GM12878 (cell line): ENCODE measurements around the gene ZNF426. TPM values are rescaled to one million over a fixed set of nuclear protein-coding genes. Genes with fewer than 3 reads are reported as not detected.

Source experiments
- ATAC-seq: fragments of 200-7000 bp; cut with Tn5 transposase; 3 replicates; pipeline ENCODE4 v1.9.1; 2020; ENCODE audit warnings: mild to moderate bottlenecking, moderate library complexity
- BruUV-seq: library from RNA; stranded (reverse); fragments of 400-500 nt; replicated peaks from 2 replicates; lab custom pipeline; 2021; lab: Mats Ljungman, UMichigan
- CTCF ChIA-PET: fragments of 300-600 bp; sonication (Branson Sonifier 250); formaldehyde crosslinking; extraction: SDS; loops from one replicate; lab custom pipeline; 2021; ENCODE audit warnings: inconsistent platforms; lab: Yijun Ruan, JAX
- POLR2A ChIA-PET: fragments of 350-600 bp; formaldehyde crosslinking; extraction: SDS; loops from one replicate; lab custom pipeline; 2021; ENCODE audit warnings: inconsistent platforms; lab: Charles Lee
- RAD21 ChIA-PET: fragments of 300-600 bp; sonication (Branson Sonifier 250); formaldehyde crosslinking; loops from one replicate; lab custom pipeline; 2023; ENCODE audit warnings: antibody characterized with exemption; ENCODE audit not compliant: unreplicated experiment; lab: Charles Lee
- SMC1A ChIA-PET: fragments of 300-600 bp; sonication (Branson Sonifier 250); formaldehyde crosslinking; loops from one replicate; lab custom pipeline; 2023; ENCODE audit not compliant: unreplicated experiment, uncharacterized antibody; lab: Charles Lee
- DNase-seq: peaks from one replicate; pipeline ENCODE4 v3.0.0-alpha.2; 2011; ENCODE audit warnings: low read depth, low spot score
- FAIRE-seq: peaks from 3 replicates; lab custom pipeline; 2011; peaks lifted over from hg19 to GRCh38; lab: Jason Lieb, UNC
- H2AFZ ChIP-seq: 2 replicates; pipeline ENCODE4 v1.6.0; 2011; ENCODE audit warnings: low read depth, low read length, control low read depth; ENCODE audit not compliant: control insufficient read depth
- H3K27ac ChIP-seq: 2 replicates; pipeline ENCODE4 v1.5.1; 2011; ENCODE audit warnings: control low read depth; ENCODE audit not compliant: control insufficient read depth, insufficient read depth
- H3K27me3 ChIP-seq, 2 experiments: replicated peaks in 1 of 2; 2 replicates each; pipeline versions ENCODE4 v1.6.0 to v1.6.1; 2011; ENCODE audit warnings: low read length in 1 of 2; ENCODE audit not compliant: control insufficient read depth in 2 of 2, insufficient read depth in 2 of 2
- H3K36me3 ChIP-seq, 2 experiments: 2 replicates each; pipeline ENCODE4 v1.5.1; 2011; ENCODE audit warnings: low read length in 1 of 2; ENCODE audit not compliant: control insufficient read depth in 2 of 2, insufficient read depth in 2 of 2
- H3K4me1 ChIP-seq: 2 replicates; pipeline ENCODE4 v1.6.1; 2011; ENCODE audit warnings: mild to moderate bottlenecking, low read length, moderate library complexity, mixed read lengths; ENCODE audit not compliant: control insufficient read depth, insufficient read depth
- H3K4me2 ChIP-seq: 2 replicates; pipeline ENCODE4 v1.6.0; 2011; ENCODE audit warnings: control low read depth; ENCODE audit not compliant: control insufficient read depth, insufficient read depth
- H3K4me3 ChIP-seq: fragments of 200-600 bp; sonication (generic); 2 replicates; pipeline ENCODE4 v1.5.1; 2016
- H3K79me2 ChIP-seq: 2 replicates; pipeline ENCODE4 v1.6.0; 2011; ENCODE audit warnings: low read length; ENCODE audit not compliant: control insufficient read depth, insufficient read depth
- H3K9ac ChIP-seq: 2 replicates; pipeline ENCODE4 v1.8.0; 2011; ENCODE audit warnings: low read length, control low read depth, mixed read lengths; ENCODE audit not compliant: control insufficient read depth, insufficient read depth
- H3K9me3 ChIP-seq: replicated peaks from 3 replicates; pipeline ENCODE4 v1.5.1; 2011; ENCODE audit warnings: mild to moderate bottlenecking, low read length; ENCODE audit not compliant: control insufficient read depth, insufficient read depth
- H4K20me1 ChIP-seq: 2 replicates; pipeline ENCODE4 v1.6.0; 2011; ENCODE audit not compliant: control insufficient read depth, insufficient read depth
- ATF7 ChIP-seq: fragments of 450-650 bp; IDR thresholded peaks from 2 replicates; pipeline ENCODE4 v1.6.1; 2016; ENCODE audit warnings: low read depth, mild to moderate bottlenecking
- YY1 ChIP-seq: IDR thresholded peaks from 2 replicates; pipeline ENCODE4 v1.6.1; 2011; ENCODE audit warnings: low read depth, mild to moderate bottlenecking, low read length
- ZBTB4 ChIP-seq: fragments of 450-650 bp; formaldehyde crosslinking; IDR thresholded peaks from 2 replicates; pipeline ENCODE4 v1.4.0; 2022; ENCODE audit warnings: mild to moderate bottlenecking, moderate library complexity
- WGBS: methylation state at CpG from one replicate; pipeline ENCODE4 v1.1.6; 2016; ENCODE audit warnings: low lambda C conversion rate; ENCODE audit not compliant: insufficient replicate concordance, insufficient coverage; ENCODE audit errors: missing lambda C conversion rate; 5-methylcytosine and 5-hydroxymethylcytosine counted together
- in situ Hi-C: fragments of 300-500 bp; cut with MboI; formaldehyde crosslinking; loops from 9 replicates; pipeline ENCODE4 v1.14.3; 2018; ENCODE audit warnings: mixed read lengths
- intact Hi-C: fragments of 100-400 bp; cut with micrococcal nuclease; formaldehyde crosslinking; loops from one replicate; pipeline ENCODE4 v1.14.2; 2022; ENCODE audit not compliant: unreplicated experiment
- polyA plus RNA-seq, 11 experiments: library from polyadenylated mRNA; depleted of rRNA in 4 of 11; unstranded in 6 of 11; stranded (reverse) in 5 of 11; fragments of >200 nt; fragmentation: Nextera tagmentation in 4 of 11; fragmentation: Illumina TruSeq in 1 of 11; extraction: Ambion mirVana in 4 of 11; extraction: Trizol in 1 of 11; gene quantifications; 1 replicate in 1 of 11; 2 replicates in 10 of 11; pipeline versions ENCODE4 v1.2.1 to v1.2.3, GENCODE V29; 2011 to 2016; ENCODE audit warnings: inconsistent platforms in 2 of 11, missing spikeins in 2 of 11, low read depth in 1 of 11
- total RNA-seq, 4 experiments: library from RNA; depleted of rRNA in 3 of 4; stranded (reverse); fragments of >200 nt in 3 of 4; fragmentation: Illumina TruSeq in 1 of 4; extraction: Trizol in 1 of 4; gene quantifications; 2 replicates each; pipeline versions ENCODE4 v1.2.1 to v1.2.3, GENCODE V29; 2013 to 2021
- TF ChIP-seq, protein P1 (sequence below): IDR thresholded peaks from 2 replicates; pipeline ENCODE4 v1.6.1; 2012; ENCODE audit warnings: low read length, inconsistent platforms
- TF ChIP-seq, protein P2 (sequence below): IDR thresholded peaks from 2 replicates; pipeline ENCODE4 v1.6.1; 2012; ENCODE audit warnings: low read depth, low read length, improper control_type of control experiment

Gene ZNF426
- total and polyA plus RNA-seq, 10 of the 15 experiments (the other 5 are each of a cell fraction or from before 2014, with no cell fraction given) = 3.0 to 11.3 (median 6.8) TPM

- H3K9ac ChIP-seq = no peak overlapping the region
Measured at GRCh38 chr19:9531933-9532332, 6.5 kb downstream of the ZNF426 start.

More at GRCh38 chr19:9531933-9532332, 6.5 kb downstream of the ZNF426 start:
- no peaks in the 10 kb centered on the region for H3K79me2 ChIP-seq
- ChIA-PET SMC1A (no interaction called here), RAD21 (no interaction called here), CTCF (no interaction called here)
- intact Hi-C loops (no loop called here), in situ Hi-C loops (no loop called here)
- FAIRE-seq = no peak
- ATAC-seq = no peak
- DNase-seq = no peak
- H3K27ac ChIP-seq = no peak overlapping the region
- peaks cover 8 to 33% of the 10 kb centered on the region in 2 experiments for H3K36me3 ChIP-seq
- TF ChIP-seq, protein P1, sequence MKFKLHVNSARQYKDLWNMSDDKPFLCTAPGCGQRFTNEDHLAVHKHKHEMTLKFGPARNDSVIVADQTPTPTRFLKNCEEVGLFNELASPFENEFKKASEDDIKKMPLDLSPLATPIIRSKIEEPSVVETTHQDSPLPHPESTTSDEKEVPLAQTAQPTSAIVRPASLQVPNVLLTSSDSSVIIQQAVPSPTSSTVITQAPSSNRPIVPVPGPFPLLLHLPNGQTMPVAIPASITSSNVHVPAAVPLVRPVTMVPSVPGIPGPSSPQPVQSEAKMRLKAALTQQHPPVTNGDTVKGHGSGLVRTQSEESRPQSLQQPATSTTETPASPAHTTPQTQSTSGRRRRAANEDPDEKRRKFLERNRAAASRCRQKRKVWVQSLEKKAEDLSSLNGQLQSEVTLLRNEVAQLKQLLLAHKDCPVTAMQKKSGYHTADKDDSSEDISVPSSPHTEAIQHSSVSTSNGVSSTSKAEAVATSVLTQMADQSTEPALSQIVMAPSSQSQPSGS = no peak
- TF ChIP-seq ATF7 (no peak), YY1 (no peak), ZBTB4 (CRISPR knock-in tag) (no peak)
- TF ChIP-seq, protein P2, sequence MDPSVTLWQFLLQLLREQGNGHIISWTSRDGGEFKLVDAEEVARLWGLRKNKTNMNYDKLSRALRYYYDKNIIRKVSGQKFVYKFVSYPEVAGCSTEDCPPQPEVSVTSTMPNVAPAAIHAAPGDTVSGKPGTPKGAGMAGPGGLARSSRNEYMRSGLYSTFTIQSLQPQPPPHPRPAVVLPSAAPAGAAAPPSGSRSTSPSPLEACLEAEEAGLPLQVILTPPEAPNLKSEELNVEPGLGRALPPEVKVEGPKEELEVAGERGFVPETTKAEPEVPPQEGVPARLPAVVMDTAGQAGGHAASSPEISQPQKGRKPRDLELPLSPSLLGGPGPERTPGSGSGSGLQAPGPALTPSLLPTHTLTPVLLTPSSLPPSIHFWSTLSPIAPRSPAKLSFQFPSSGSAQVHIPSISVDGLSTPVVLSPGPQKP = no peak
- TF ChIP-seq, all 136 proteins: peak for 0
- Histone ChIP-seq H4K20me1 (no peaks in the 10 kb centered on the region), H3K27me3 (no peaks in the 10 kb centered on the region), H2AFZ (no peak overlapping the region), H3K4me1 (no peaks in the 10 kb centered on the region), H3K4me2 (no peak overlapping the region), H3K9me3 (peaks cover 46% of the 10 kb centered on the region), H3K4me3 (no peak overlapping the region)
- POLR2A ChIA-PET = no interaction called here
- no TSS peak for BruUV-seq
- WGBS = 99% methylated on average over 4 of the region's 4 CpGs
